ENCODE results near the gene PPP4C.
A peak's percentile ranks its signal among the peaks of the same experiment; 100 is the strongest.

Gene PPP4C

DNA sequence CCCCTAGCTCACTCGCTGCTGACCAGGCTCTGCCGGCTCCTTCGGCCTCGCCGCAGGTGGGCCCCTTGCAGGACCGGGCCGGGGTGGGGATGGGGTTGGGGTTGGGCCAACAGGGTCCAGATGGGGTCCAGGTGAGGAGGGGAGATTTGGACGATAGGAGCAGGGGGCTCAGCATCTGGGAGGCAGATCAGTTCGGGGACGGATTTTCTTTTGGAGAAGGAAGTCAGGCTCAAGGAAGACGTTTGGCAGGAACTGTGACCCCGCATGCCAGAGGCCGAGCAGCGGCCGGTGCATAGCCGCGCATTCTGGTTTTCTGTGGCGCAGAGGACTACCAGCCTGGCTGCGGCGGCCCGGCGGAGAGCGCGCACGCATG lies 11.1 kb upstream of the PPP4C start:
- Mint-ChIP-seq H3K9me3 (no peaks in the 10 kb centered on the region), H3K27me3 (peaks cover 4% of the 10 kb centered on the region), H3K36me3 (peaks cover 42% of the 10 kb centered on the region), H3K4me1 (peaks cover 39% of the 10 kb centered on the region), H3K4me3 (peak overlapping the region; percentile 100), H3K27ac (peak overlapping the region; percentile 98)
- CTCF ChIA-PET: interaction anchor here (1.3 to 6.9 kb wide), 4 partner anchors 9 to 550 kb away, joined by 3 to 41 read pairs (median 18); partner anchors contain the start of genes PPP4C and TBX6
- no peak for DNase-seq

DNA sequence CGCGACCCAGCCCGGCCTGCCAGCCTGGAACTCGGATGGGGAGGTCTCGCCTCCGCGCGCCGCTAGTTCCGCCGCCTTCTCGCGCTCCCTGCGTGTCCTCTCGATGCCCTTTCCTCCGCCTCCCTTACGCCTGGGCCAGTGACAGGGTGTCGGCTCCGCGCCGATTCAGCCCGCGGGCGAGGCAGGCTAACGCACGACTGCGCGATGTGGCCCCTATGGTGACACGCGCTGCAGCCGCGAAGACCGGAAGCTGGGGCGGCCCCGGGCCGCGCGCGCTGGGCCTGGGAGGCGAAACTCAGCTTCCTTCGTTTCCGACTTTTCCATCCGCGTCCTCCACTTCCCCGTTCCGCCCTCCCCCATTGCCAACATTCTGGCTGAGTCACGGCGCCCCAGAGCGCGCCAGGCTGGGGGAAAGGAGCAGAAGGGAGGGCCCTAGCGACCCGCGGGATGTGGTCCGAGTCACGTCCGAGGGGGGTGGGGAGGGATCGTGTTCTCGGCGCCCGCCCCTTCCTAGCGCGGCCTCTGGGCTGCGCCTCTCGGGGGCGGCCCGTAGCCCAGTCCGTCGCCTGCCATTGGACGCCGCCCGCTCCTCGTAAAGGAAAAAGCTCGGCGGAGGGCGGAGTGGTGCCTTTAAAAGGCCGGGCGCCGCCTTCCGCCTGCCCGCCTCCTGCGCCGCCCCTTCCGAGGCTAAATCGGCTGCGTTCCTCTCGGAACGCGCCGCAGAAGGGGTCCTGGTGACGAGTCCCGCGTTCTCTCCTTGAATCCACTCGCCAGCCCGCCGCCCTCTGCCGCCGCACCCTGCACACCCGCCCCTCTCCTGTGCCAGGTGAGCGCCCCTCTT lies 10.5 kb upstream of the PPP4C start, which contains the start of gene ALDOA:
ALDOA (plus strand) TSS at position 659 of the 841 bp plus-strand sequence. CDS start 1,138 bp downstream, outside the sequence.
- Mint-ChIP-seq H3K4me1 (peaks cover 45% of the 10 kb centered on the region), H3K27ac (peak within 1 kb of the TSS; percentile 98), H3K4me3 (peak within 1 kb of the TSS; percentile 100), H3K9me3 (no peaks in the 10 kb centered on the region), H3K27me3 (peaks cover 4% of the 10 kb centered on the region), H3K36me3 (peaks cover 47% of the 10 kb centered on the region)
- peak; percentile 97 for DNase-seq
- CTCF ChIA-PET: interaction anchor here (1.2 to 6.9 kb wide), 4 partner anchors 10 to 47 kb away, joined by 3 to 41 read pairs (median 18); partner anchors contain the start of genes PPP4C and TBX6

DNA sequence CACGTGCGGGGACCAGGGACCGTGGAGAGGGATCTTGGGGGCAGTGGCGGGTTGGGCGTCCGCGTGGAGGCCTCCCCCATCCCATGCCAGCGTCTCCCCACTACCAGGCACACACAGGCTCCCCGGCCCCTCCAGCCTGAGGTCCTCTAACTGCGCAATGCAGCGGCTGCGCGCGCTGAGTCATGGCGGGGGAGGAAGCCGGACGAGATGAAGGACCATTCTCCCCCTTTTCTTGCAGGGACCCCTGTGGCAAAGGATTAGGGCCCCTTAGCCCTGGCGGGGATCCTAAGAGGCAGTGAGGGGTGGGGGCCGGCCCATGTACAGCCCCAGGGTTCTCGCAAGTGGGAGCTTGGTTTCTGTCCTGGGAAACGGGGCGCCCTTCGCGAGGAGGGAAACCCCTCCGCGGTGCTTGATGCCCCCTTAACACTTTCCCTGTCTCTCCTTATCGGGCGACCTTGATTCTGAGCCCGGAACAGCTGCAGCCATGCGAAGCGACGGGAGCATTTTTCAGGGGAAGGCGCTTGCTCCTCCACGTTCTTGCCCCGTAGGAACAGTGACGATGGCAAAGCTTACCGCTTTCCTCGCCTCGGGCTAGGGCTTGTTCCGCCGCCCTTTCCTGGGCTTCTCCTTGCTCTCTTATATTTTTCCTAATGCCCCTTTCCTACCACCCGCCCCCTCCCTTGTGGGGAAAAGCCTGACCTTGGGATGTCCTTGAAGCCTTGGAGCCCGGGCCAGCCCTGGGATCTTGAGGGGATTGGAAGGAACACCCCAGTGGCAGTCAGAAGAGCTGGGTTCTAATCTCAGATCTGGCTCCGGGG lies 9.6 kb upstream of the PPP4C start:
- peaks cover 49% of the 10 kb centered on the region for H3K36me3 Mint-ChIP-seq
- no peaks in the 10 kb centered on the region for H3K27me3 Mint-ChIP-seq
- H3K4me1 Mint-ChIP-seq: peaks cover 47% of the 10 kb centered on the region
- H3K4me3 Mint-ChIP-seq: peak overlapping the region; percentile 100
- peak overlapping the region; percentile 98 for H3K27ac Mint-ChIP-seq
- CTCF ChIA-PET: interaction anchor here (1.2 to 6.9 kb wide), 6 partner anchors 10 to 46 kb away, joined by 3 to 41 read pairs (median 5); partner anchors contain the start of genes PPP4C and TBX6
- DNase-seq: no peak
- no peaks in the 10 kb centered on the region for H3K9me3 Mint-ChIP-seq

DNA sequence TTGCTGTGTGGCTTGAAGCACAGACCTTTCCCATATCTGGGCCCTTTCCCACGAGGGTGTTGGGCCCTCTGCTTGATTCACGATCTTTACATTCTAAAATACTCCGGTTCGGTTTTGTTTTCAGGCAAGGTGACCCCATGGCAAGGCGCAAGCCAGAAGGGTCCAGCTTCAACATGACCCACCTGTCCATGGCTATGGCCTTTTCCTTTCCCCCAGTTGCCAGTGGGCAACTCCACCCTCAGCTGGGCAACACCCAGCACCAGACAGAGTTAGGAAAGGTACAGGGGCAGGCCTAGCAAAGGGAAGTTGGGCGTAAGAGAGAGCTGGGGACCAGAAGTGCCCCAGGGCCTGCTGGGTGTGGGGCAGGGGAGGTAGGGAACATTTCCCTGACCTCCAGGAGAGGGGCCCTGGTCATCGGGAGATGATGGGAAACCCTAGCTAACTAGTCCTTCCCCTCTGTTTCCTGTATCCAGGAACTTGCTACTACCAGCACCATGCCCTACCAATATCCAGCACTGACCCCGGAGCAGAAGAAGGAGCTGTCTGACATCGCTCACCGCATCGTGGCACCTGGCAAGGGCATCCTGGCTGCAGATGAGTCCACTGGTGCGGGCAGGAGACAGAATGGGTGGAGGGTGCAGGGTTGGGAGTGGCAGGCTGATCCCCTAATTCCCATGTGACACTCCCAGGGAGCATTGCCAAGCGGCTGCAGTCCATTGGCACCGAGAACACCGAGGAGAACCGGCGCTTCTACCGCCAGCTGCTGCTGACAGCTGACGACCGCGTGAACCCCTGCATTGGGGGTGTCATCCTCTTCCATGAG lies 8.8 kb upstream of the PPP4C start:
- Mint-ChIP-seq H3K4me3 (peak overlapping the region; percentile 100), H3K9me3 (no peaks in the 10 kb centered on the region), H3K4me1 (peaks cover 50% of the 10 kb centered on the region), H3K27ac (peak overlapping the region; percentile 98), H3K27me3 (no peaks in the 10 kb centered on the region), H3K36me3 (peaks cover 57% of the 10 kb centered on the region)
- DNase-seq: no peak
- CTCF ChIA-PET: interaction anchor here (1.2 to 6.9 kb wide), 5 partner anchors 10 to 45 kb away, joined by 3 to 41 read pairs (median 5); partner anchors contain the start of gene TBX6

DNA sequence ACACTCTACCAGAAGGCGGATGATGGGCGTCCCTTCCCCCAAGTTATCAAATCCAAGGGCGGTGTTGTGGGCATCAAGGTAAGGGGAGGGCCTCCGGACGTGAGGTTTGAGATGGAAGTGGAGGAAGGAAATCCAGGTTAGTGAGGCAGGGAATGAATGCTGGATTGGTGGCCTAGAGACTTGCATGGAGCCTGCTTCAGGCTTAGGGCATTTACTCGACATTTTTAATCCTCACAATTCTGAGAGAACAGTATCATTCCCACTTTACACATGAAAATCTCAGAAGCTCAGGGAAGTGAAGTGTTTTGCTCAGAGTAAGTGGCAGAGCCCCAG lies 8.2 kb upstream of the PPP4C start:
- Mint-ChIP-seq H3K4me3 (peak overlapping the region; percentile 100), H3K36me3 (peaks cover 63% of the 10 kb centered on the region), H3K9me3 (no peaks in the 10 kb centered on the region), H3K4me1 (peaks cover 53% of the 10 kb centered on the region), H3K27me3 (no peaks in the 10 kb centered on the region), H3K27ac (peak overlapping the region; percentile 98)
- CTCF ChIA-PET: interaction anchor here (1.2 to 6.9 kb wide), 2 partner anchors 9 to 24 kb away, joined by 3 to 41 read pairs; partner anchors contain the start of gene TBX6
- DNase-seq: no peak

DNA sequence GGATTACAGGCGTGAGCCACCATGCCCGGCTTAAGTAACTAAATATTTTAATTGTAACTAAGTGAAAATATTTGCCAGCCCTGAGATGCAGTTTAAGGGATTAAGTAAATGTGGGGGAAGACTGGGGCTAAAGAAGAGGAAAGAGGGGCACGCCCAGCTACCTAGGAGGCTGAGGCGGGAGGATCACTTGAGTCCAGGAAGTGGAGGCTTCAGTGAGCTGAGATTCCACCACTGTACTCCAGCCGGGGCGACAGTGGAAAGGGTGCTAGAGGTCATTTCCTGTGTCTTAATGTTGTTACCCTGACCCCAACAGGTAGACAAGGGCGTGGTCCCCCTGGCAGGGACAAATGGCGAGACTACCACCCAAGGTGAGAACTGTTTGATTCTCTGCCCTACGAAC lies 7.5 kb upstream of the PPP4C start:
- DNase-seq: no peak
- H3K27ac Mint-ChIP-seq: peak overlapping the region; percentile 80
- H3K4me3 Mint-ChIP-seq: peak overlapping the region; percentile 62
- no peaks in the 10 kb centered on the region for H3K9me3 Mint-ChIP-seq
- peaks cover 63% of the 10 kb centered on the region for H3K36me3 Mint-ChIP-seq
- CTCF ChIA-PET: interaction anchor here (6.9 kb wide), 1 partner anchor 23 kb away, joined by 41 read pairs; the partner anchor contains the start of gene TBX6
- no peaks in the 10 kb centered on the region for H3K27me3 Mint-ChIP-seq
- peaks cover 50% of the 10 kb centered on the region for H3K4me1 Mint-ChIP-seq

DNA sequence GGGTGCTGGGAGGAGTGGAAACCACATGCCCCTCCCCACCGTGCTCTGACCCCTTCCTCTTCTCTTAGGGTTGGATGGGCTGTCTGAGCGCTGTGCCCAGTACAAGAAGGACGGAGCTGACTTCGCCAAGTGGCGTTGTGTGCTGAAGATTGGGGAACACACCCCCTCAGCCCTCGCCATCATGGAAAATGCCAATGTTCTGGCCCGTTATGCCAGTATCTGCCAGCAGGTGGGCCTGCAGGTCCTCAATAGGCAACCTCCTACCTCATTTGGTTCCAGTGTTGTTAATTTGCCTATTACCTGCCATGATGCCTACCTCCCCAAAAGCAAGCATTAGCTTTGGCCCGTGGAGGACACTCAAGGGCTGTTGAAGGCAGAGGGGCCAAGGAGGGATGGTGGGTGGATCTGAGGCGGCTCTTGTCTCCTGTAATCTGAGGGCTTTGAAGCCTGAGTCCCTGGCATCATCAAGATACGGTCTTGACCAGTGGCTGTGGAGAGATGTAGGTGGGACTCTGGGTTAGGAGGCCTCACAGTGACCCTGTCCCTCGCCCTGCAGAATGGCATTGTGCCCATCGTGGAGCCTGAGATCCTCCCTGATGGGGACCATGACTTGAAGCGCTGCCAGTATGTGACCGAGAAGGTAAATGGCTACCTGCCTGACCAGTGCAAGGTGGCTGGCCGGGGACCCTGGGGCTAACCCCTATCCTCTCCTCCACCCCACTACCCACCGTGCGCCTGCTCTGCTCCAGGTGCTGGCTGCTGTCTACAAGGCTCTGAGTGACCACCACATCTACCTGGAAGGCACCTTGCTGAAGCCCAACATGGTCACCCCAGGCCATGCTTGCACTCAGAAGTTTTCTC lies 6.8 kb upstream of the PPP4C start:
- H3K36me3 Mint-ChIP-seq: peaks cover 65% of the 10 kb centered on the region

DNA sequence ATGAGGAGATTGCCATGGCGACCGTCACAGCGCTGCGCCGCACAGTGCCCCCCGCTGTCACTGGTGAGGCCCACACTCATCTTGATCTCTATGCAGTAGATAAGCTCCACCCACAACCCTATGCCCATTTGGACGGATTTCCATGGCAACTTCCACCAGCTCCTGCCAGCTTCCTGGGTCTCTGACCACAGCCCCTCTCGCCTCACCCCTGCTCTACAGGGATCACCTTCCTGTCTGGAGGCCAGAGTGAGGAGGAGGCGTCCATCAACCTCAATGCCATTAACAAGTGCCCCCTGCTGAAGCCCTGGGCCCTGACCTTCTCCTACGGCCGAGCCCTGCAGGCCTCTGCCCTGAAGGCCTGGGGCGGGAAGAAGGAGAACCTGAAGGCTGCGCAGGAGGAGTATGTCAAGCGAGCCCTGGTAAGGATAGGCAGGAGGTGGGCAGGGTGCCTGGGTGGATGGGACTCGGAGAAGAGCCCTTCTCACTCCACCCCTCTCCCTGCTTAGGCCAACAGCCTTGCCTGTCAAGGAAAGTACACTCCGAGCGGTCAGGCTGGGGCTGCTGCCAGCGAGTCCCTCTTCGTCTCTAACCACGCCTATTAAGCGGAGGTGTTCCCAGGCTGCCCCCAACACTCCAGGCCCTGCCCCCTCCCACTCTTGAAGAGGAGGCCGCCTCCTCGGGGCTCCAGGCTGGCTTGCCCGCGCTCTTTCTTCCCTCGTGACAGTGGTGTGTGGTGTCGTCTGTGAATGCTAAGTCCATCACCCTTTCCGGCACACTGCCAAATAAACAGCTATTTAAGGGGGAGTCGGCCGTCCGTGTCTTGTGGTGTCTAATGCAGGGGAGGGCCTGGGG lies 6.0 kb upstream of the PPP4C start:
- Mint-ChIP-seq H3K27ac (peak overlapping the region; percentile 64), H3K27me3 (no peaks in the 10 kb centered on the region), H3K4me1 (peaks cover 46% of the 10 kb centered on the region), H3K9me3 (no peaks in the 10 kb centered on the region), H3K36me3 (peaks cover 63% of the 10 kb centered on the region), H3K4me3 (no peak overlapping the region)
- no peak for DNase-seq
- CTCF ChIA-PET: interaction anchor here (6.9 kb wide), 1 partner anchor 22 kb away, joined by 41 read pairs; the partner anchor contains the start of gene TBX6

More for the DNA sequence above, 6.8 kb upstream of the PPP4C start:
- no peaks in the 10 kb centered on the region for H3K9me3 Mint-ChIP-seq
- CTCF ChIA-PET: interaction anchor here (0.6 to 6.9 kb wide), 2 partner anchors 18 to 22 kb away, joined by 3 to 41 read pairs; partner anchors contain the start of gene TBX6
- H3K4me3 Mint-ChIP-seq: peak overlapping the region; percentile 62
- H3K27ac Mint-ChIP-seq: peak overlapping the region; percentile 80
- H3K4me1 Mint-ChIP-seq: peaks cover 44% of the 10 kb centered on the region
- no peaks in the 10 kb centered on the region for H3K27me3 Mint-ChIP-seq
- peak; percentile 78 for DNase-seq

DNA sequence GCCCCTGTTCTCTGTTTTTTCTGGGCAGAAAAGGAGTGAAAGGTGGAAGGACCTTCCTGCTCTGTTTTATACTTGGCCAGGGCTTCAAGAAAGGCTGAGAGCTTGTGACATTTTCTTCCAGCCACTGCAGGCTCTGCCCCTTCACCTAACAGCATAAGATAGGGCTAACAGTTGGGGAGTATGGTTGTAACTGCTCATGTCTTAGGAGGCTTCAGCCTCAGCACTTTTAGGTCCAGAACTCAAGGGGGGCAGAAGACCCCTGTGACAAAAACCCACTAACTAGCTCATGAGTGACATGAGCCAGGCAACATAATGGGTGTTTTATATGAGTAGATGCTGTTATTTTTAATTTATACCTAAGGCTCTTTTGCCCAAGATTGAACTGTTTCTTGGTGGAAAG lies 5.3 kb upstream of the PPP4C start:
- H3K9me3 Mint-ChIP-seq: no peaks in the 10 kb centered on the region
- peaks cover 50% of the 10 kb centered on the region for H3K4me1 Mint-ChIP-seq
- peak overlapping the region; percentile 64 for H3K27ac Mint-ChIP-seq
- CTCF ChIA-PET: interaction anchor here (6.9 kb wide), 1 partner anchor 21 kb away, joined by 41 read pairs; the partner anchor contains the start of gene TBX6
- H3K27me3 Mint-ChIP-seq: no peaks in the 10 kb centered on the region
- no peak overlapping the region for H3K4me3 Mint-ChIP-seq
- peaks cover 63% of the 10 kb centered on the region for H3K36me3 Mint-ChIP-seq
- DNase-seq: no peak

DNA sequence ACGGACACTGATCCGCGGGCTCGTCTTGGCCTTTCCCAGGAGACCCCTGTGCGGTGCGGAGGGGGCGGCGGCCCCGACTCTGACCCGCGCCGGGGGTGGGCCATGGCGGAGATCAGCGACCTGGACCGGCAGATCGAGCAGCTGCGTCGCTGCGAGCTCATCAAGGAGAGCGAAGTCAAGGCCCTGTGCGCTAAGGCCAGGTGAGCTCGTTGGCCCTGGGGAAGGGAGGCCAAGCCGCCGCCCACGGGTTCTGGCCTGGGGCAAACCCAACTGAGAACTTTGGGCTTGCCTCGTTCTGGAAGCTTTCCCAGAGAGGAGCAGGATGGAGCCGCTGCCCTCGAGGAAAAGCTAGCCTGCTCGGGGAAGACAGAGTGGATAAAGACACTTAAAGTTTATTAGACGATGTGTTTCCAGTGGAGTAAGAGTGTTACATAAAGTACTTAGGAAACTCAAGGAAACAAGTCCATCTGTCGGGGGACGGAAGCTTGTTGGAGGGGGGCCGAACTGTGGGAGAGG lies 540 bp downstream of the PPP4C start:
- Mint-ChIP-seq H3K27me3 (no peaks in the 10 kb centered on the region), H3K36me3 (peaks cover 51% of the 10 kb centered on the region), H3K4me3 (peak overlapping the region; percentile 86), H3K4me1 (peaks cover 50% of the 10 kb centered on the region), H3K9me3 (no peaks in the 10 kb centered on the region), H3K27ac (peak overlapping the region; percentile 93)
- CTCF ChIA-PET: interaction anchor here (0.9 to 7.7 kb wide), 4 partner anchors 9 to 17 kb away, joined by 3 to 54 read pairs (median 6); partner anchors contain the start of genes ALDOA and TBX6
- peak; percentile 46 for DNase-seq

DNA sequence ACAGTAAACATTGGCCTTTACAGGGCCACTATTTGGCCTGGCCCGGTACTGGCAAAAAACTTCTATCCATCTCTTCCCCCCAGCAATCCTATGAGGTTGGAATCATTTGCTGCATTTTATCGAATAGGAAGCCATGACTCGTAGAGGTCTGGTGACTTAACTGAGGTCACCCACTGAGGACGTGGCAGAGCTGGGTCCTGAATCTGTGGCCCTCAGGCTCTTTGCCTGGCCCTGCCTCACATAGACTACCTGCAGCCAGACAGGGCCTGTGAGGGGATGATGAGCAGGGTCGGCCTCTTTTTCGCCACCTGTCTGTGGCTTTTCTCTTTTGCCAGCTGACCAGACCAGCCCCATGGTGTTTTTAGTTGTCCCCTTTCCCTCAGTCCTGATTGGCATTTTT lies 1.9 kb downstream of the PPP4C start:
- Mint-ChIP-seq H3K4me1 (peaks cover 44% of the 10 kb centered on the region), H3K4me3 (peak overlapping the region; percentile 86), H3K27me3 (no peaks in the 10 kb centered on the region), H3K9me3 (no peaks in the 10 kb centered on the region), H3K36me3 (peaks cover 49% of the 10 kb centered on the region), H3K27ac (peak overlapping the region; percentile 93)
- CTCF ChIA-PET: interaction anchor here (1.9 to 7.7 kb wide), 2 partner anchors 15 kb away, joined by 7 to 54 read pairs; partner anchors contain the start of gene TBX6
- no peak for DNase-seq
